Neural cell (in vitro differentiated cells): ENCODE results near the gene RIPK1. TPM values are rescaled to one million over a fixed set of nuclear protein-coding genes. Genes with fewer than 3 reads are reported as not detected.
"Not testable (repeated sequence)": the region's sequence is repeated elsewhere in the genome, so short reads cannot be mapped to it uniquely, and the experiment has no call there.

ENCODE experiments used
- H2AFZ ChIP-seq: fragments of 200-600, 300-800 bp; sonication (generic), shearing (Covaris generic); 2 replicates; pipeline ENCODE4 v1.6.0; 2014; ENCODE audit warnings: low read depth, mild to moderate bottlenecking, antibody characterized with exemption, low read length, moderate library complexity
- H3F3A ChIP-seq: fragments of 200-600 bp; shearing (Covaris generic); 2 replicates; pipeline ENCODE4 v1.6.1; 2016; ENCODE audit warnings: mild to moderate bottlenecking, moderate library complexity, mixed read lengths, antibody characterized with exemption, low read length; ENCODE audit not compliant: insufficient read depth, poor library complexity, severe bottlenecking
- H3K27ac ChIP-seq: fragments of 200-600, 300-800 bp; sonication (generic), shearing (Covaris generic); 2 replicates; pipeline ENCODE4 v1.5.1; 2014; ENCODE audit warnings: mild to moderate bottlenecking, low read length, moderate library complexity
- H3K27me3 ChIP-seq: fragments of 300-800, 200-600 bp; sonication (generic), shearing (Covaris generic); 2 replicates; pipeline ENCODE4 v1.6.0; 2014; ENCODE audit warnings: mild to moderate bottlenecking, low read depth, low read length, moderate library complexity; ENCODE audit not compliant: insufficient read depth
- H3K36me3 ChIP-seq: fragments of 300-800, 200-600 bp; sonication (generic), shearing (Covaris generic); 2 replicates; pipeline ENCODE4 v1.5.1; 2014; ENCODE audit warnings: mild to moderate bottlenecking, antibody characterized with exemption, low read length, moderate library complexity; ENCODE audit not compliant: insufficient read depth
- H3K4me2 ChIP-seq: fragments of 300-800, 200-600 bp; sonication (generic), shearing (Covaris generic); 2 replicates; pipeline ENCODE4 v1.6.0; 2014; ENCODE audit warnings: mild to moderate bottlenecking, low read length
- H3K4me3 ChIP-seq: fragments of 300-800, 200-600 bp; sonication (generic), shearing (Covaris generic); 2 replicates; pipeline ENCODE4 v1.5.1; 2014; ENCODE audit warnings: mild to moderate bottlenecking, low read length, moderate library complexity
- H3K79me2 ChIP-seq: fragments of 200-600 bp; shearing (Covaris generic); replicated peaks from 2 replicates; pipeline ENCODE4 v1.6.0; 2014; ENCODE audit warnings: mild to moderate bottlenecking, low read length, moderate library complexity; ENCODE audit not compliant: insufficient read depth
- H3K9ac ChIP-seq: fragments of 300-800, 200-600 bp; sonication (generic), shearing (Covaris generic); 2 replicates; pipeline ENCODE4 v1.6.1; 2016; ENCODE audit warnings: mild to moderate bottlenecking, low read length, mixed read lengths
- H3K9me2 ChIP-seq: fragments of 200-600 bp; shearing (Covaris generic); 2 replicates; pipeline ENCODE4 v1.6.1; 2016; ENCODE audit warnings: mild to moderate bottlenecking, low read length, mixed read lengths; ENCODE audit not compliant: insufficient read depth
- H3K9me3 ChIP-seq: fragments of 200-600, 300-800 bp; sonication (generic), shearing (Covaris generic); 2 replicates; pipeline ENCODE4 v1.6.1; 2016; ENCODE audit warnings: mild to moderate bottlenecking, mixed run types, low read length, moderate library complexity, mixed read lengths
- H4K20me1 ChIP-seq: fragments of 200-600 bp; shearing (Covaris generic); 2 replicates; pipeline ENCODE4 v1.6.1; 2016; ENCODE audit warnings: mild to moderate bottlenecking, mixed run types; ENCODE audit not compliant: insufficient read depth
- EP300 ChIP-seq: fragments of 450-650 bp; conservative IDR thresholded peaks from 2 replicates; pipeline ENCODE4 v1.6.1; 2014; ENCODE audit warnings: antibody characterized with exemption, mild to moderate bottlenecking, moderate library complexity; ENCODE audit not compliant: poor library complexity, severe bottlenecking
- EZH2 ChIP-seq: fragments of 200-600, 300-800 bp; shearing (Covaris generic), sonication (generic); IDR thresholded peaks from 2 replicates; pipeline ENCODE4 v1.6.1; 2014; ENCODE audit warnings: antibody characterized with exemption, low read length, borderline replicate concordance, mild to moderate bottlenecking; ENCODE audit not compliant: insufficient read depth, poor library complexity, severe bottlenecking
- MXI1 ChIP-seq: fragments of 450-650 bp; conservative IDR thresholded peaks from 2 replicates; pipeline ENCODE4 v1.6.1; 2014; ENCODE audit warnings: antibody characterized with exemption, mild to moderate bottlenecking; ENCODE audit not compliant: poor library complexity, severe bottlenecking
- POLR2AphosphoS5 ChIP-seq: IDR thresholded peaks from 2 replicates; pipeline ENCODE4 v1.6.1; 2012
- RAD21 ChIP-seq: fragments of 450-650 bp; conservative IDR thresholded peaks from 2 replicates; pipeline ENCODE4 v1.6.1; 2014; ENCODE audit warnings: antibody characterized with exemption, mild to moderate bottlenecking, moderate library complexity
- SMC3 ChIP-seq: fragments of 450-650 bp; conservative IDR thresholded peaks from 2 replicates; pipeline ENCODE4 v1.6.1; 2014; ENCODE audit warnings: antibody characterized with exemption, mild to moderate bottlenecking, moderate library complexity; ENCODE audit not compliant: poor library complexity
- TAF1 ChIP-seq: IDR thresholded peaks from 2 replicates; pipeline ENCODE4 v1.6.1; 2012; ENCODE audit warnings: low read depth
- polyA plus RNA-seq: library from polyadenylated mRNA; depleted of rRNA; stranded (reverse); fragments of >200 nt; gene quantifications from 2 replicates; pipeline ENCODE4 v1.2.3, GENCODE V29; 2014
- TF ChIP-seq, protein P1 (sequence below): IDR thresholded peaks from 2 replicates; pipeline ENCODE4 v1.6.1; 2012; ENCODE audit warnings: borderline replicate concordance
- TF ChIP-seq, protein P2 (sequence below): fragments of 450-650 bp; IDR thresholded peaks from 2 replicates; pipeline ENCODE4 v1.5.1; 2014; ENCODE audit warnings: antibody characterized with exemption, mild to moderate bottlenecking, moderate library complexity; ENCODE audit not compliant: poor library complexity, severe bottlenecking

RIPK1 gene
- polyA plus RNA-seq, 1 donor from 2014 or later: 8.5 TPM

DNA sequence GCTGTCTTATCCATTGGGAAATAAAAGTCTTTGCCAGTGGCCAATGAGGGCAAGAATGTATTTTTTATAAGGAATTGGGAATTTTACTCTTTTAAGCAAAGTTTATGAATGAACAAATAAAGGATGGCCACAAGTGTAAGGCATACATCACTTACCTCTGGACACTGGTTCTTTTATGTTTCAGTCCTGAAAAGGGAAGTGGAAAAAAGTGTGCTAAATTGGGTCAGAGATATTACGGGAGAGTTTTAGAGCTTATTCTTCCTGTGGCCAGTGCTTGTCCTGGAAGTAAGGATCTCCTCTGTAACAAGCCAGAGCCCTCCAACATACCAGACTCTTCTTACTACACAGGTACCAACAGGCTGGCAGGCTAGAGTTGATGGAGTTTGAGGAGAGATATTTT lies 22.5 kb upstream of the RIPK1 start:
- Histone ChIP-seq H3K9me3 (no peaks in the 10 kb centered on the region), H3K27me3 (no peaks in the 10 kb centered on the region), H3K79me2 (no peaks in the 10 kb centered on the region), H4K20me1 (no peaks in the 10 kb centered on the region), H3K27ac (no peak overlapping the region), H3K4me3 (no peak overlapping the region), H3K9me2 (no peaks in the 10 kb centered on the region), H3K9ac (no peak overlapping the region), H3K4me2 (no peak overlapping the region), H2AFZ (no peak overlapping the region), H3F3A (no peaks in the 10 kb centered on the region), H3K36me3 (no peaks in the 10 kb centered on the region)
- no peak for TF ChIP-seq EP300
- TF ChIP-seq RAD21: no peak
- TF ChIP-seq, protein P1, sequence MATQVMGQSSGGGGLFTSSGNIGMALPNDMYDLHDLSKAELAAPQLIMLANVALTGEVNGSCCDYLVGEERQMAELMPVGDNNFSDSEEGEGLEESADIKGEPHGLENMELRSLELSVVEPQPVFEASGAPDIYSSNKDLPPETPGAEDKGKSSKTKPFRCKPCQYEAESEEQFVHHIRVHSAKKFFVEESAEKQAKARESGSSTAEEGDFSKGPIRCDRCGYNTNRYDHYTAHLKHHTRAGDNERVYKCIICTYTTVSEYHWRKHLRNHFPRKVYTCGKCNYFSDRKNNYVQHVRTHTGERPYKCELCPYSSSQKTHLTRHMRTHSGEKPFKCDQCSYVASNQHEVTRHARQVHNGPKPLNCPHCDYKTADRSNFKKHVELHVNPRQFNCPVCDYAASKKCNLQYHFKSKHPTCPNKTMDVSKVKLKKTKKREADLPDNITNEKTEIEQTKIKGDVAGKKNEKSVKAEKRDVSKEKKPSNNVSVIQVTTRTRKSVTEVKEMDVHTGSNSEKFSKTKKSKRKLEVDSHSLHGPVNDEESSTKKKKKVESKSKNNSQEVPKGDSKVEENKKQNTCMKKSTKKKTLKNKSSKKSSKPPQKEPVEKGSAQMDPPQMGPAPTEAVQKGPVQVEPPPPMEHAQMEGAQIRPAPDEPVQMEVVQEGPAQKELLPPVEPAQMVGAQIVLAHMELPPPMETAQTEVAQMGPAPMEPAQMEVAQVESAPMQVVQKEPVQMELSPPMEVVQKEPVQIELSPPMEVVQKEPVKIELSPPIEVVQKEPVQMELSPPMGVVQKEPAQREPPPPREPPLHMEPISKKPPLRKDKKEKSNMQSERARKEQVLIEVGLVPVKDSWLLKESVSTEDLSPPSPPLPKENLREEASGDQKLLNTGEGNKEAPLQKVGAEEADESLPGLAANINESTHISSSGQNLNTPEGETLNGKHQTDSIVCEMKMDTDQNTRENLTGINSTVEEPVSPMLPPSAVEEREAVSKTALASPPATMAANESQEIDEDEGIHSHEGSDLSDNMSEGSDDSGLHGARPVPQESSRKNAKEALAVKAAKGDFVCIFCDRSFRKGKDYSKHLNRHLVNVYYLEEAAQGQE: no peak
- TF ChIP-seq POLR2AphosphoS5: no peak
- TF ChIP-seq, protein P2, sequence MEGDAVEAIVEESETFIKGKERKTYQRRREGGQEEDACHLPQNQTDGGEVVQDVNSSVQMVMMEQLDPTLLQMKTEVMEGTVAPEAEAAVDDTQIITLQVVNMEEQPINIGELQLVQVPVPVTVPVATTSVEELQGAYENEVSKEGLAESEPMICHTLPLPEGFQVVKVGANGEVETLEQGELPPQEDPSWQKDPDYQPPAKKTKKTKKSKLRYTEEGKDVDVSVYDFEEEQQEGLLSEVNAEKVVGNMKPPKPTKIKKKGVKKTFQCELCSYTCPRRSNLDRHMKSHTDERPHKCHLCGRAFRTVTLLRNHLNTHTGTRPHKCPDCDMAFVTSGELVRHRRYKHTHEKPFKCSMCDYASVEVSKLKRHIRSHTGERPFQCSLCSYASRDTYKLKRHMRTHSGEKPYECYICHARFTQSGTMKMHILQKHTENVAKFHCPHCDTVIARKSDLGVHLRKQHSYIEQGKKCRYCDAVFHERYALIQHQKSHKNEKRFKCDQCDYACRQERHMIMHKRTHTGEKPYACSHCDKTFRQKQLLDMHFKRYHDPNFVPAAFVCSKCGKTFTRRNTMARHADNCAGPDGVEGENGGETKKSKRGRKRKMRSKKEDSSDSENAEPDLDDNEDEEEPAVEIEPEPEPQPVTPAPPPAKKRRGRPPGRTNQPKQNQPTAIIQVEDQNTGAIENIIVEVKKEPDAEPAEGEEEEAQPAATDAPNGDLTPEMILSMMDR: no peak
- no peak for TF ChIP-seq EZH2
- TF ChIP-seq MXI1: no peak
- TF ChIP-seq SMC3: no peak
- TF ChIP-seq TAF1: no peak

DNA sequence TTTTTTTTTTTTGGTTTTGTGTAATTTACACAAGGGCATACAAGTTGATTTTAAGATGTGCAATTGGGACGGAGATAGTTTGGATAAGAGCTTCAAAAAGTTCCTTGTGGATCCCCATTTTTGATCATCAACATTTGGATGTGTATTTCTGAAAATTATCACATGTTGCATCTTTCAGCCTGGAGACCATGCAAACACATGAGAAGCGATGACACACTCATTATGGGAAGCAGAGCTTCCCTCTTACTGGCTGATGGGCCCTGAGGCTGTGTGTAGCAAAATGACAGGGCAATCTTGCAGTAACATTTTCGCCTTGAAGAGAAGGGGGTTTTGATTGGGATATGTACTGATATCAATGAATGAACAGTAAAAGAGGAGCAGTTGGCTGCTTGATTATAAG lies 22.0 kb upstream of the RIPK1 start:
- Histone ChIP-seq H3K9ac (no peak overlapping the region), H3K4me3 (no peak overlapping the region), H3K9me3 (no peaks in the 10 kb centered on the region), H2AFZ (no peak overlapping the region), H3K27me3 (no peaks in the 10 kb centered on the region), H3K79me2 (no peaks in the 10 kb centered on the region), H3K4me2 (no peak overlapping the region), H4K20me1 (no peaks in the 10 kb centered on the region), H3K27ac (no peak overlapping the region), H3K36me3 (no peaks in the 10 kb centered on the region), H3K9me2 (no peaks in the 10 kb centered on the region), H3F3A (no peaks in the 10 kb centered on the region)
- no peak for TF ChIP-seq SMC3

DNA sequence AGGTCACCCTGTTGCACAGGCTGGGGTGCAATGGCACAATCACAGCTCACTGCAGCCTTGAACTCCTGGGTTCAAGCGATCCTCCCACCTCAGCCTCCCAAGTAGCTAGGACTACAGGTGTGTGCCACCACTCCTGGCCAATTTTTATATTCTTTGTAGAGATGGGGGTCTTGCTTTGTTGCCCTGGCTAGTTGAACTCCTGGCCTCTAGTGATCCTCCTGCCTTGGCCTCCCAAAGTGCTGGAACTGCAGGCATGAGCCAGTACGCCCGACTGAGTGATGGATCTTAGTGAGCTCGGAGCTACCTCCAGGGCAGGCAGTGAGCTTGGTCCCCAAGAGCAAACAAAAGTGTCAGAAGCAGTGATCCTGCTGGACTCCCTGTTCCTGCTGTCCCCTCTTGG lies 20.3 kb upstream of the RIPK1 start:
- H2AFZ ChIP-seq, H3K4me3 ChIP-seq, H3K4me2 ChIP-seq, H3K79me2 ChIP-seq, H4K20me1 ChIP-seq, H3K27ac ChIP-seq, H3K9me3 ChIP-seq, H3F3A ChIP-seq, H3K27me3 ChIP-seq, H3K9ac ChIP-seq, H3K36me3 ChIP-seq, H3K9me2 ChIP-seq: not testable (repeated sequence)
